Activated naive CD8-positive, alpha-beta T cell treated with anti-CD3 and anti-CD28 coated beads, Interleukin-2, amount 50 U/mL, for 16 hours (primary cell): ENCODE data around the gene TBC1D26.
"Not testable (repeated sequence)": the region's sequence is repeated elsewhere in the genome, so short reads cannot be mapped to it uniquely, and the experiment has no call there.

Experiments
- DNase-seq: peaks from one replicate; pipeline ENCODE4 v3.0.0-alpha.2; 2020; ENCODE audit warnings: low read depth, low spot score

The TBC1D26 gene

DNA sequence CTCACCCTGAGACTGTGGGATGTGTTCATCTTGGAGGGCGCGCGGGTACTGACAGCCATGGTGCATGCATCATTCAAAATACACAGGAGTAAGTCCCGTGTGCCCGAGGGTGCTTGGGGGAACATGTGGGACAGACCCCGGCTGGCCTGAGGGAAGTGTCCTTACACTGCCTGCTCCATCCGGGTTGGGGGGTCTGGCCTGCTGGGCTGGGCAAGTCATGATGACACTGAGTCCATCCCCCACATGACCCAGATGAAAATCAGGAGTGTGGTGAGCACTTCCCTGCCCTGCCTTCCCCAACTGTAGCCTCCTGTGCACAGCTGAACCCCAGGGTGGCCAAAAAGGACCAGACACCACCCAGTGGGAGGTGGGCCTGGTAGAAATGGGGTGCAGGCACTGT lies 10.8 kb downstream of the TBC1D26 start:
- DNase-seq, result no peak

DNA sequence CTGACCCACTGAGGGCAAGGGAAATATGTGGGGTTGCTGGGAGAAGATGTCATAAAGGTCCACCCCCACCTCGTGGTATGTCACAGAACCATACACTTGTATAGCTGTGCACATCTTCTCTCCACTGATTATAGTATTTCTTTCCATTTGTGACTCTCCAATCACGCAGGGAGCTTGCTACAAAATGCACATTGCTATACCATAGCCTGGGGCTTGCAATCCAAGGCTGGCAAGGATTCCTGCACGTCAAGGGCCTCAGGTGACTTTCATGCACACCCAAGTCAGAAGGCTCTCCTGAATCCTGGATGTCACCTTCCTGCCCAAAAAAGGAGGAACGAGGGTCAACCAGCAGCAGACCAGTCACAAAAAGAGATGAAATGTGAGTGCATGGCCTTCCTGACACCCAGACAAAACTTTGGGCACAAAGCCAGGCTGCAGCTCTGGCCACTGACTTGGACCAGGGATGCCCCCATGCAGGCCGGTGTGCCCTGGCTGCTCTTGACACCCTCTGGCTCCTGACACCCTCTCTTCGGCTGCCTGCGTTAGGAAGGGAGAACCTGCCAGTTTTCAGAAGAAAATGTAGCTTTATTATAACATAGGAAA lies 12.1 kb downstream of the TBC1D26 start:
- DNase-seq, result no peak

DNA sequence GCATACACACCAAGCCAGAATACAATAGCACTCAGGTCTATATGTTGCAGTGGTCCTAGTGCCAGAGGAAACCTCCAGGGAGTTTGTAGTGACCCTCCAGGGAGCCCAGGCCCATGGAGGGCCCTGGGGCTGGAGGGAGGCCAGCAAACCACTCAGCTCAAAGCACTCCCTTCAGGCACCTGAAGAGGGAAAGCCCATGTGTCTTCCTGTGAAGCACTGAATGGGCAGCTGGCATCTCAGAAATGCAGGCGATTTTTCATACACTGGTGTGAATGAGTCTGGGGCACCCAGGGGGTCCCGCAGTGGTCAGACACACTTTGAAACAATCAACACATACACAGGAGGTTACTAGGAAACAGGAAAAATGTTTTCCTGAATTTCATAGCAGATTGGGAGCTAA lies 12.8 kb downstream of the TBC1D26 start:
- DNase-seq, result no peak

DNA sequence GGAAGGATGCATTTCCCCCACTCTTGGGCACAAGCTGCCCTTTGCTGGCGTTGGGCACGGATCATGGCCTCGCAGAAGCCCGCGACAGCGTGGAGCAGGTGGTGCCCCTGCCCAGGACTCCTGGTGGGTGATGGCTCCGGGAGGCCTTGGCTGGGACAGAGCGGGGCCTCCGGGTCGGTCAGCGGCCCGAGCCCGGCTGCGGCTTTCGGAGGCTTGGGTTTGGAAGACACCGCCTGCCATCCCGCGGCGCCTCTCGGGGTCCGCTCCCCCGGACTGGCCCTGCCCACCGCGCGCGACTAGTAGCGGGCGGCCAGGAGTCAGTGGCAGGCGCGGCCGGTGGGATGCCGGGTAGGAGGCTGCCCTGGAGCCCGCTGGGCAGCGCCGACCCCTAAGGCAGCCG lies 17.3 kb downstream of the TBC1D26 start:
- not testable (repeated sequence) for DNase-seq

DNA sequence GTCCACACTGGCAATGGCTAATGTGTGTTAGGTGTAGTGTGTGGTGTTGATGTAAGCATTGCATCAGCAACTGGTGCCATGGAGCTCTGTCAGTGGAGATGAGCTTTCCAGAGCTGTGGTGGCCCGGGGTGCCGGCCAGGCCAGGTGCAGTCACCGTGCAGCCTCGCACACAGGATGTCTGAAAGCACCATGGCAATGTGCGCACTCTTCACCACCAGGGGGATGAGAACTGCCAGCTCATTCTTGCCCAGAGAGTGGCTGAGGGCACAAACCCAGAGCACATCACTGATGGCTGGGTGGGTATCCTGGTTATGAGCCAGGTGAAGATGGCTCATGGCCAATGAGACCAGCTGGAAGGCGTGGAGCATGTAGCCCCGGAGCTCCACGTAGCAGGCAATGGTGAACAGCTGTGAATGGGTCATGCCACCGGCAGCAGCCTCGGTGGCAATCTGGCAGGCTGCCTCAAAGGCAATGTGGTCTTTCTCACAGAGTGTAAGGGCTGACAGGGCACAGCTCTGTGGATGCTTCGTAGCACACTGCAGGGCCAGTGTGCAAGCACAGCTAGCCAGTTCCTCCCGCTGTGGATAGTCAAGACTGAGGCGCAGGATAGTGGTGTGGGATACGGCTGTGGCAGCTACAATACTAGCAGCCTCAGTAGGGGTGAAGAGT lies 36.9 kb downstream of the TBC1D26 start:
- DNase-seq, result not testable (repeated sequence)

DNA sequence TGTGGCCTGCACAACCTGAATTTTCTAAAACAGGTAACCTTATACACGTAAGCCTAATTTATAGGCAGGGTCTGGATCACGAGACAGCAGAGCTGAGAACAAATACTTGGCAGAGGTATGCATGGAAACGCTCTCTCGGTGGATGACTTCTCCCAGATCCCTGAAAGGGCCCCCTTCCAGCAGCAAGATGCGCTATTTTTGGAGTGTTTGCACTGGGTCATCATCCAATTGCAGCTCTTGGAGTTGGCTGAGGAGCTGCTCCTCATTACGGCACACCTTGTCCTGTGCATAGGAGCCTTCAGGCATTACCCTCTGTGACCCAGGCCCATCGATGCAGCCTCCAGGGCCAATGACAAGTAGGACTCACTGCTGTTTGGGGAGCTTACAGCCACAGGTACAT lies 38.6 kb downstream of the TBC1D26 start:
- DNase-seq, result not testable (repeated sequence)

DNA sequence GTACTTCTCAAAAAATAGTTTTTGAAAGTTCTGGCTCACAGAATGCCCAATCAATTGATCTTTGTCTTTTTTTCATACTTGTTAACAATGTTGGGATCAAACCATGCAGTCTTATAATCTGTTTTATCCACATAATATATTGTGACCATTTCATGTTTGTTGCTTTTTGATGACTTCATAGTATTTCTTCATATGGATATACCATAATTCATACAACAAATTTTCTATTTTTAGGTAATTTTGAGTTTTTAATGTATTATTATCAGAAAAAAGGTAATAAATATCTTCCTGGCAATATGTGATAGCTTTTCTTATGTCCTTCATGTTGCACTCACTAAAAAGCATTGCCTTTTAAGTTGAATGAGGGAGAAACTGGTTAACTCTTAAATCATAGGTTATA lies 44.8 kb downstream of the TBC1D26 start:
- no peak for DNase-seq

DNA sequence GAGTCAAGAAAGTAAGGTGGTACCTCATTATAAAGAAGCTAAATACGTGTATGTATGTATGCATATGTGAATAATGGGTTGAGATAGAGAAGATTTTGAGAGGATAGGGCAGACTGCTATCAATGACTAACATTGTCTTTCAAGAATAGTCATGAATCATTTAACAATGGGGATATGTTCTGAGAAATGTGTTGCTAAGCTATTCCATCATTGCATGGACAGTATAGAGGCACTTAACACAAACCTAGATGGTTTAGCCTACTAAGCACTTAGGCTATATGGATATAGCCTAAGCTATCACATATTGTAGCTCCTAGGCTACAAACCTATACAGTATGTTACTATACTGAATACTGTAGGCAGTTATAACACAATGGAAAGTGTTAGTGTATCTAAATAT lies 45.2 kb downstream of the TBC1D26 start:
- DNase-seq, result no peak

DNA sequence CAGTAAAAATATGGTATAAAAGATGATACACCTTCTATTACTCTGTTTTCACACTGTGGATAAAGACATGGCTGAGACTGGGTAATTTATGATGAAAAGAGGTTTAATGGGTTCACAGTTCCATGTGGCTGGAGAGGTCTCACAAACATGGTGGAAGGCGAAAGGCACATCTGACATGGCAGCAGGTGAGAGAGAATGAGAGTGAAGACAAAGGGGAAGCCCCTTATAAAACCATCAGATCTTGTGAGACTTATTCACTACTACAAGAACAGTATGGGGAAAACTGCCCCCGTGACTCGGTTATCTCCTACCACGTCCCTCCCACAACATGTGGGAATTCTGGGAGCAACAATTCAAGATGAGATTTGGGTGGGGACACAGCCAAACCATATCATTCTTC lies 45.6 kb downstream of the TBC1D26 start:
- no peak for DNase-seq

DNA sequence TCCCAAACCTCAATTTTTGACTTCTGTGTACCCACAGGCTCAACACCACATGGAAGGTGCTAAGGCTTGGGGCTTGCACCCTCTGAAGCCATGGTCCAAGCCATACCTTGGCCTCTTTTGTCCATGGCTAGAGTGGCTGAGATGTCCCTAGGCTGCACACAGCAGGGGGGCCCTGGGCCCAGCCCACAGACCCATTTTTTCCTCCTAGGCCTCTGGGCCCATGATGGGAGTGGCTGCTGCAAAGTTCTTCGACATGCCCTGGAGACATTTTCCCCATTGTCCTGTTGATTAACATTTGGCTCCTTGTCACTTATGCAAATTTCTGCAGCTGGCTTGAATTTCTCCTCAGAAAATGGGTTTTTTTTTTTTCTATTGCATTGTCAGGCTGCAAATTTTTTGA lies 47.0 kb downstream of the TBC1D26 start:
- no peak for DNase-seq

DNA sequence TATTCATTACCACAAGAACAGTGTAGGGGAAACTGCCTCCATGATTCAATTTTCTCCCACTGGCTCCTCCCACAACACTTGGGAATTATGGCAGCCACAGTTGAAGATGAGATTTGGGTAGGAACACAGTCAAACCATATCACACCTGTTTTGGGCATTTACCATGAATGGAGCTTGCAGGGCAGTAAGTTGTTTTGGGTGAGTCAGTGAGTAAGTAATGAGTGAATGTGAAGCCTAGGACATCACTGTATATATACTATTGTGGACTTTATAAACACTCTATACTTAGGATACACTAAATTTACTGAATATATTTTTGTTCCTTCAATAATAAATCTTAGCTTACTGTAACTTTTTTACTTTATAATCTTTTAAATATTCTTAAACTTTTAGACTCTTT lies 48.1 kb downstream of the TBC1D26 start:
- no peak for DNase-seq

DNA sequence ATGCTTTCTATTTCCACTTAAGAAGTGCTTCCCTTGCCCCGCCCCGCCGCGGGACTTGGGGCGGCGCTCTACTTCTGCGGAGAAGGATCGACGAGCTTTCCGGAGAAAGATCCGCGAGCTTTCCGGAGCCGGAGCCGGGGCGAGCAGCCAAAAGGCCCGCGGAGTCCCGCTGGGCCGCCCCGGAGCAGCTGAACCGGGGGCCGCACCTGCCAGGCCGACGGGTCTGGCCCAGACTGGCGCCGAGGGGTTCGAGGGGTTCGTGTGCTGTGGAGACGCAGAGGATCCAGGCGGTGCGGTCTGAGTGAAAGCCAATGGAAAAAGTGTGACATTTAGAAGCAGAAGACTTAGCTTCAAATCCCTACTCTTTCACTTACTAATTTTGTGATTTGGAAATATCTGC lies 50.8 kb downstream of the TBC1D26 start:
- no peak for DNase-seq

DNA sequence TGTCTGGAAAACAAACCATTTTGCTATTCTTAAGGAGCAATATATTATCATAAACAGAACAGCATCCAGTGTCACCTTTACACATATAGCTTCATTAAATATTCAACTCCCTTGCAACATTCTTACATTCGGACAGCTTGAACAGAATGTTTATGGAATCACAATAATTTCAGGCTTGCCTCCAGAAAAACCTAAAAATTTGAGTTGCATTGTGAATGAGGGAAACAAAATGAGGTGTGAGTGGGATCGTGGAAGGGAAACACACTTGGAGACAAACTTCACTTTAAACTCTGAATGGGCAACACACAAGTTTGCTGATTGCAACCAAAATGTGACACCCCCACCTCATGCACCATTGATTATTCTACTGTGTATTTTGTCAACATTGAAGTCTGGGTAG lies 51.4 kb downstream of the TBC1D26 start:
- DNase-seq, result no peak

DNA sequence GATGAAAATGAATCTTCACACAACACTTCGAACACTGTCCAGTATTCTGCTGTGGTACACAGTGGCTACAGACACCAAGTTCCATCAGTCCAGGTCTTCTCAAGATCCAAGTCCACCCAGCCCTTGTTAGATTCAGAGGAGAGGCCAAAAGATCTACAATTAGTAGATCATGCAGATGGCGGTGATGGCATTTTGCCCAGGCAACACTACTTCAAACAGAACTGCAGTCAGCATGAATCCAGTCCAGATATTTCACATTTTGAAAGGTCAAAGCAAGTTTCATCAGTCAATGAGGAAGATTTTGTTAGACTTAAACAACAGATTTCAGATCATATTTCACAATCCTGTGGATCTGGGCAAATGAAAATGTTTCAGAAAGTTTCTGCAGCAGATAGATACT lies 52.3 kb downstream of the TBC1D26 start:
- DNase-seq, result not testable (repeated sequence)

DNA sequence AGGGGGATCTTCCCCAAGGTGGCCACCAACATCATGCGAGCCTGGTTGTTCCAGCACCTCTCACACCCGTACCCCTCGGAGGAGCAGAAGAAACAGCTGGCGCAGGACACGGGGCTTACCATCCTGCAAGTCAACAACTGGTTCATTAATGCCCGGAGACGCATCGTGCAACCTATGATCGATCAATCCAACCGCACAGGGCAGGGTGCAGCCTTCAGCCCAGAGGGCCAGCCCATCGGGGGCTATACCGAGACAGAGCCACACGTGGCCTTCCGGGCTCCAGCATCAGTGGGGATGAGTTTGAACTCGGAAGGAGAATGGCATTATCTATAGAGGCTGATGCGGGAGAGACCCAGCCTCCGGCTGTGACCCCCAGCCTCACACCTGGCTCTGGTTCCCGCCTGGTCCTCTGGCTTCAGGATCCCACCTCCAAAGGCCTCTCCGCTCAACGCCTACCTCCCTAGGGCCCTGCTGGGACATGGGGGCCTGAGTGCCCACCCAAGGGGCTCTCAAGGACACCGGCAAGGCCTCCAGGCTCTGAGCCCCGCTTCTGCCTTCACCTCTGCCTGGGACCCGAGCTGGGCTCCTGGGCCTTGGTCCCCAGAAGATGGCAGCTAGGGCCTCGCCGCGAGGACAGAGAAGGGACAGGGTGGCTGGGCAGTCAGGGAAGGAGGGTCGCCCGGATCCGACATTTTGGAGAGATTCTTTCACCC lies 55.4 kb downstream of the TBC1D26 start:
- DNase-seq, result not testable (repeated sequence)

DNA sequence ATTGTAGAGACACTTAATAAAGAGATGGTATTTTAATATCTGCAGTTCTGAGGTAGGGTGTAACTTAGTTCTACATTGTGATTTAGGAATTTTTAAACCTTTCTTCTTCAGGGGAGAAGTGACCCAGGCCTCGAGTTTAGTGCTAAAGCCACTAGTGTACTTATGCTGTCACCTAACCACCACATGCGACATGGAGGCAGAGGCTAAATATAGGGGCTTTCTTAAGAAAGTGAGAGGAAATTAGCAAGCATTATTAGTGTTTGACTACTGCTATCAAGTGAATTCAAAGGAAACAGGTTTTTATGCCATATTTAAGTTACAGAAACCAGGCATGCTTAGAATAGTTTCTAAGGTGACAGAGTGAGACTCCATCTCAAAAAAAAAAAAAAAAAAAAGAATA lies 56.3 kb downstream of the TBC1D26 start:
- not testable (repeated sequence) for DNase-seq
